Esophagus muscularis mucosa (tissue), 3 donors: ENCODE results near the gene ADAMTS7.
"Not testable (repeated sequence)": the region's sequence is repeated elsewhere in the genome, so short reads cannot be mapped to it uniquely, and the experiment has no call there.

Source experiments
- CTCF ChIP-seq, 3 experiments: fragments of 200-600 bp in 2 of 3; fragments of 450-650 bp in 1 of 3; sonication (generic) in 2 of 3; IDR thresholded peaks; one replicate each; pipeline ENCODE4 v1.5.1; 2017 to 2019; ENCODE audit warnings: antibody characterized with exemption in 3 of 3, mild to moderate bottlenecking in 2 of 3, moderate library complexity in 1 of 3
- POLR2A ChIP-seq: fragments of 450-650 bp; IDR thresholded peaks from one replicate; pipeline ENCODE4 v1.6.1; 2017; ENCODE audit warnings: antibody characterized with exemption, moderate library complexity, mild to moderate bottlenecking, low read depth

- TF ChIP-seq POLR2A; CTCF (IDR thresholded peaks at IDR 0.05): not testable (repeated sequence)
Measured at GRCh38 chr15:78846906-78847305, 35.6 kb upstream of the ADAMTS7 start.
